Measurements from ENCODE around the gene TMC3. TPM values are rescaled to one million over a fixed set of nuclear protein-coding genes. Genes with fewer than 3 reads are reported as not detected.
A peak's percentile ranks its signal among the peaks of the same experiment; 100 is the strongest.

Gene TMC3
- total RNA-seq, 1 donor from 2014 or later = not detected

DNA sequence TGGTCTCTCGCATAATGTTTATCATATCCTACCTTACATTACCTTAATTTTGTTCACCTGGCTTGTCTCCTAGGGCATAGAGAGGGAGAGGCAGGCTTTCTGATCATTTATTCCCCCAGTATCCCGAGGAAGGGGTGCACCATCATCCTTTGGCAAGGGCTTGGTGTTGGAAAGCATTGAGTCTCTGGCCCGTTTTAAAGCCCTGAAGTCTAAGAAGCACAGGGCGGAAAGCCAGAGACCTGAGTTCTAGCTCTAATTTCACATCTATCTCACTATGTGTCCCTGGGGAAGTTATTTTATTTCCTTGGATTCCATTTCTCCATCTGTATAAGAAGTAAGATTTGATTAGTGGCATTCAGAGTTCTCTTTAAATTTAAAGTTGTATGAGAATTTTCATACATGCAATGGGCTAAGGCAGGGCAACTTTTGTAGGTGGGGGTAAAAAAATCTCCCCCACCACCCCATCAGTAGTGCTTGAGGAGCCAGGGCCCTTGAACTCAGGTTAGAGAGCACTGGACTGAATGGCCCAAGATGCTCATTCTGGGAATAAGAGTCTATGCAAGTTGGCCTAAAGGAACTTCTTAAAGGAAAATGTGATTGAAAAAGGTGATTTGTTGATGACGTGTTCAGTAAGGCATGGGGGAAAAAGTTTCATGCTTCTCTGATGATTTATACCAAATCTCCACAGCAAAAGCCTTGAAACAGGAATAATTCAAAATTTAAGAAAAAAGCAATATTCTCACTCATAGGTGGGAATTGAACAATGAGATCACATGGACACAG is 10.1 kb downstream of the TMC3 start:
- Histone ChIP-seq H3K27me3 (ENCODE audit: low read depth) (peaks cover 3% of the 10 kb centered on the region), H3K36me3 (no peaks in the 10 kb centered on the region), H3K4me3 (no peak overlapping the region), H3K4me1 (no peaks in the 10 kb centered on the region), H3K9me3 (replicated peaks) (no peaks in the 10 kb centered on the region), H3K27ac (replicated peaks) (peak overlapping the region; percentile 50)
- intact Hi-C loops (cut with micrococcal nuclease) = no loop called here
- no peak for DNase-seq
- no peak for TF ChIP-seq CTCF (IDR thresholded peaks at IDR 0.05; ENCODE audit: borderline replicate concordance)

GRCh38 chr15:81363276-81363675 is 10.7 kb downstream of the TMC3 start:
- Histone ChIP-seq H3K36me3 (no peaks in the 10 kb centered on the region), H3K27ac (replicated peaks) (peak overlapping the region; percentile 50), H3K4me3 (no peak overlapping the region), H3K27me3 (ENCODE audit: low read depth) (peaks cover 3% of the 10 kb centered on the region), H3K9me3 (replicated peaks) (no peaks in the 10 kb centered on the region), H3K4me1 (no peaks in the 10 kb centered on the region)
- intact Hi-C loops (cut with micrococcal nuclease) = no loop called here
- TF ChIP-seq CTCF (IDR thresholded peaks at IDR 0.05; ENCODE audit: borderline replicate concordance) = no peak
- DNase-seq = no peak

- H3K36me3 ChIP-seq = no peaks in the 10 kb centered on the region
- TF ChIP-seq CTCF (IDR thresholded peaks at IDR 0.05; ENCODE audit: borderline replicate concordance) = no peak
- H3K27ac ChIP-seq (replicated peaks) = peak overlapping the region; percentile 50
- H3K27me3 ChIP-seq (ENCODE audit: low read depth) = peaks cover 3% of the 10 kb centered on the region
- DNase-seq = no peak
- H3K4me1 ChIP-seq = no peaks in the 10 kb centered on the region
- intact Hi-C loops (cut with micrococcal nuclease) = no loop called here
- H3K4me3 ChIP-seq = no peak overlapping the region
- H3K9me3 ChIP-seq (replicated peaks) = no peaks in the 10 kb centered on the region
Observed at GRCh38 chr15:81362790-81363189, 11.2 kb downstream of the TMC3 start.

DNA sequence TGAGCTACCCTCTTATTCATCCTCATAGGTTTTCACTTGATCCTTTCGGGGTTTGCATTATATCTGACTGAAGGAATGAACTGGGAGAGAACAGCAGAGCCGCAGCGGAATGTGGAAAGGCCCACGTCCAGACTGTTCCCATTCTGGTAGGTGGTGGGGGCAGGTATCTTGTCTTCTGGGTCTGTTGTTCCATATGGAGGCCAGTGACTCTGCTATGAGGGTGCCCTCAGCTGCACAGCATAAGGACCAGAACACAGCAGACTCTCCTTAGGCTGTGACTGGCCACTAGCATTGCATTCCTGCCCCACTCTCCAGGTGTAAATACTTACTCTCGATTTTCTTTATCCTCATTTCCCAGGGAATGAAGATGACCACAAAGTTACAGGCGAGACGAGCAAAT is 12.1 kb downstream of the TMC3 start:
- TF ChIP-seq CTCF (IDR thresholded peaks at IDR 0.05; ENCODE audit: borderline replicate concordance) = no peak
- Histone ChIP-seq H3K27ac (replicated peaks) (no peak overlapping the region), H3K27me3 (ENCODE audit: low read depth) (peaks cover 3% of the 10 kb centered on the region), H3K9me3 (replicated peaks) (no peaks in the 10 kb centered on the region), H3K4me3 (no peak overlapping the region), H3K4me1 (no peaks in the 10 kb centered on the region), H3K36me3 (no peaks in the 10 kb centered on the region)
- no peak for DNase-seq
- intact Hi-C loops (cut with micrococcal nuclease) = no loop called here

DNA sequence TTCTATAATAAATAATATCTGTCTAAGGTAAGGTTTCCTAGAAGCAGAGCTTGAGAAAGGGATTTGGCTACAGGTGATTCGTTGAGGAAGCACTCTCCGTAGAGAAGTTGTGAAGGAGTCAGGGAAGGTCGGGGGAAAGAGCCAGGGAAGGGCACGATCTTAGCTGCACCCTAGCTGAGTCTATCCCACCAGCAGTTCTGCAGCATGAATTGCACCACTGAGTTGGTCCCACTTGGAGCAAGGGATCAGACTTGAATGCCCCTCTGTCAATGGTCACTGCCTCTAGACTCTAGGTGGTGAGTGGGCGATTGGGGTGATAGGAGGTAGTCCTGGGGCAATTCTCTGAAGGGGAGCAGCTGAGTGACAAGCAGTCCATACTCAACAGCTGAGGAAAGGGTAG is 13.5 kb downstream of the TMC3 start:
- no peak for DNase-seq
- Histone ChIP-seq H3K9me3 (replicated peaks) (no peaks in the 10 kb centered on the region), H3K36me3 (no peaks in the 10 kb centered on the region), H3K4me3 (no peak overlapping the region), H3K4me1 (no peaks in the 10 kb centered on the region), H3K27ac (replicated peaks) (no peak overlapping the region), H3K27me3 (ENCODE audit: low read depth) (peaks cover 3% of the 10 kb centered on the region)
- intact Hi-C loops (cut with micrococcal nuclease) = no loop called here
- TF ChIP-seq CTCF (IDR thresholded peaks at IDR 0.05; ENCODE audit: borderline replicate concordance) = no peak
